H1 (cell line): Measurements from ENCODE around the gene ABI3BP. TPM values are rescaled to one million over a fixed set of nuclear protein-coding genes. Genes with fewer than 3 reads are reported as not detected.

Experiments
- CTCF ChIA-PET: fragments of 300-600 bp; sonication (Branson Sonifier 250); formaldehyde crosslinking; loops from one replicate; lab custom pipeline; 2021; ENCODE audit not compliant: partially characterized antibody; lab: Charles Lee
- POLR2A ChIA-PET: fragments of 300-600 bp; sonication (Branson Sonifier 250); formaldehyde crosslinking; loops from one replicate; lab custom pipeline; 2021; ENCODE audit warnings: inconsistent platforms; ENCODE audit not compliant: partially characterized antibody; lab: Charles Lee
- DNase-seq, 2 experiments: peaks; one replicate each; pipeline versions ENCODE4 v3.0.0 to v3.0.0-alpha.2; 2010 to 2022; ENCODE audit warnings: low spot score in 2 of 2, low read depth in 1 of 2, mixed read lengths in 1 of 2
- FAIRE-seq: peaks from 2 replicates; lab custom pipeline; 2011; peaks lifted over from hg19 to GRCh38; lab: Jason Lieb, UNC
- H2AFZ ChIP-seq: 2 replicates; pipeline ENCODE4 v1.8.1; 2012; ENCODE audit warnings: low read length, inconsistent platforms
- H2AK5ac ChIP-seq: 2 replicates; pipeline ENCODE4 v1.6.1; 2013; ENCODE audit warnings: low read depth, low read length
- H2BK120ac ChIP-seq: replicated peaks from 2 replicates; pipeline ENCODE3; 2013; ENCODE audit warnings: low read depth, low read length, inconsistent platforms
- H2BK12ac ChIP-seq: 2 replicates; pipeline ENCODE4 v1.6.1; 2013; ENCODE audit warnings: low read depth, low read length
- H2BK15ac ChIP-seq: 2 replicates; pipeline ENCODE4 v1.6.1; 2013; ENCODE audit warnings: low read length
- H2BK20ac ChIP-seq: 2 replicates; pipeline ENCODE4 v1.6.1; 2013; ENCODE audit warnings: low read length
- H2BK5ac ChIP-seq: 2 replicates; pipeline ENCODE4 v1.6.1; 2013; ENCODE audit warnings: low read depth, low read length
- H3K14ac ChIP-seq: 2 replicates; pipeline ENCODE4 v1.6.1; 2013; ENCODE audit warnings: inconsistent platforms; ENCODE audit not compliant: insufficient read length
- H3K18ac ChIP-seq: 2 replicates; pipeline ENCODE4 v1.6.1; 2013; ENCODE audit warnings: low read length; ENCODE audit errors: extremely low read depth
- H3K23ac ChIP-seq: 2 replicates; pipeline ENCODE4 v1.6.1; 2013; ENCODE audit warnings: inconsistent platforms; ENCODE audit not compliant: insufficient read length
- H3K23me2 ChIP-seq: 2 replicates; pipeline ENCODE4 v1.6.1; 2013; ENCODE audit warnings: low read depth, low read length
- H3K27ac ChIP-seq: 2 replicates; pipeline ENCODE4 v1.6.1; 2011; ENCODE audit warnings: low read depth, low read length, inconsistent platforms
- H3K27me3 ChIP-seq, 4 experiments: replicated peaks in 1 of 4; 1 replicate in 1 of 4; 2 replicates in 3 of 4; pipeline versions ENCODE4 v1.6.1 to v1.8.1; 2011 to 2013; ENCODE audit warnings: low read length in 3 of 4, mild to moderate bottlenecking in 3 of 4, inconsistent platforms in 2 of 4, mixed read lengths in 2 of 4, moderate library complexity in 1 of 4; ENCODE audit not compliant: control insufficient read depth in 3 of 4, insufficient read depth in 3 of 4; ENCODE audit errors: extremely low read depth in 1 of 4
- H3K36me3 ChIP-seq, 4 experiments: 2 replicates each; pipeline versions ENCODE4 v1.6.1 to v1.8.1; 2011 to 2013; ENCODE audit warnings: mild to moderate bottlenecking in 4 of 4, low read length in 3 of 4, moderate library complexity in 2 of 4, control low read depth in 1 of 4, inconsistent platforms in 1 of 4; ENCODE audit not compliant: insufficient read depth in 4 of 4, control insufficient read depth in 2 of 4
- H3K4ac ChIP-seq: replicated peaks from 2 replicates; pipeline ENCODE3; 2013; ENCODE audit warnings: low read length, low read depth, mixed read lengths, inconsistent platforms; ENCODE audit not compliant: insufficient read length
- H3K4me1 ChIP-seq, 4 experiments: replicated peaks in 1 of 4; 1 replicate in 1 of 4; 2 replicates in 3 of 4; pipeline versions ENCODE4 v1.6.1 to v1.8.1; 2011 to 2013; ENCODE audit warnings: low read length in 3 of 4, inconsistent platforms in 2 of 4, mixed read lengths in 1 of 4; ENCODE audit not compliant: insufficient read depth in 4 of 4, control insufficient read depth in 3 of 4
- H3K4me2 ChIP-seq, 2 experiments: 2 replicates each; pipeline versions ENCODE4 v1.6.1 to v1.8.1; 2011 to 2013; ENCODE audit warnings: low read depth in 2 of 2, low read length in 2 of 2, control low read depth in 1 of 2, inconsistent platforms in 1 of 2, mild to moderate bottlenecking in 1 of 2; ENCODE audit not compliant: insufficient read depth in 1 of 2
- H3K4me3 ChIP-seq, 4 experiments: fragments of 200-600, 300-600 bp in 1 of 4; sonication (generic), shearing (Covaris generic), sonication (Bioruptor Twin) in 1 of 4; 2 replicates each; pipeline versions ENCODE4 v1.5.1 to v1.8.1; 2011 to 2016; ENCODE audit warnings: low read length in 4 of 4, low read depth in 3 of 4, control low read depth in 2 of 4, inconsistent platforms in 2 of 4, mild to moderate bottlenecking in 2 of 4, mixed read lengths in 1 of 4, moderate library complexity in 1 of 4; ENCODE audit not compliant: insufficient read depth in 2 of 4; ENCODE audit errors: extremely low read depth in 1 of 4
- H3K56ac ChIP-seq: replicated peaks from 2 replicates; pipeline ENCODE3; 2013; ENCODE audit warnings: low read depth, mild to moderate bottlenecking, mixed read lengths, low read length, inconsistent platforms; ENCODE audit not compliant: insufficient read length
- H3K79me1 ChIP-seq: 2 replicates; pipeline ENCODE4 v1.6.1; 2013; ENCODE audit warnings: low read depth, low read length, control low read depth
- H3K79me2 ChIP-seq, 2 experiments: 2 replicates each; pipeline versions ENCODE4 v1.6.1 to v1.8.1; 2012 to 2013; ENCODE audit warnings: low read length in 2 of 2, mild to moderate bottlenecking in 2 of 2, inconsistent platforms in 1 of 2; ENCODE audit not compliant: insufficient read depth in 2 of 2, control insufficient read depth in 1 of 2
- H3K9ac ChIP-seq, 4 experiments: replicated peaks in 1 of 4; 1 replicate in 1 of 4; 2 replicates in 3 of 4; pipeline versions ENCODE4 v1.6.1 to v1.8.1; 2011 to 2013; ENCODE audit warnings: low read depth in 3 of 4, low read length in 3 of 4, control low read depth in 2 of 4, mild to moderate bottlenecking in 2 of 4, moderate library complexity in 2 of 4, inconsistent platforms in 1 of 4; ENCODE audit errors: extremely low read depth in 1 of 4
- H3K9me3 ChIP-seq, 2 experiments: 2 replicates each; pipeline versions ENCODE4 v1.6.1 to v1.8.1; 2012 to 2013; ENCODE audit warnings: mild to moderate bottlenecking in 2 of 2, moderate library complexity in 2 of 2, control low read depth in 1 of 2, inconsistent platforms in 1 of 2, low read depth in 1 of 2, low read length in 1 of 2, mixed read lengths in 1 of 2; ENCODE audit not compliant: insufficient read depth in 2 of 2
- H4K20me1 ChIP-seq, 2 experiments: replicated peaks in 1 of 2; 2 replicates each; pipeline versions ENCODE3 to v1.8.1; 2011 to 2013; ENCODE audit warnings: inconsistent platforms in 2 of 2, low read length in 2 of 2, mild to moderate bottlenecking in 1 of 2; ENCODE audit not compliant: insufficient read depth in 2 of 2, control insufficient read depth in 1 of 2
- H4K5ac ChIP-seq: 2 replicates; pipeline ENCODE4 v1.6.1; 2013; ENCODE audit warnings: low read length, low read depth, mixed read lengths, inconsistent platforms; ENCODE audit not compliant: insufficient read length
- H4K8ac ChIP-seq: 2 replicates; pipeline ENCODE4 v1.8.0; 2013; ENCODE audit warnings: mild to moderate bottlenecking, moderate library complexity, low read length, inconsistent platforms; ENCODE audit not compliant: insufficient read depth; ENCODE audit errors: extremely low read depth
- H4K91ac ChIP-seq: replicated peaks from 2 replicates; pipeline ENCODE3; 2013; ENCODE audit warnings: low read length, mixed read lengths, inconsistent platforms; ENCODE audit not compliant: insufficient read length
- POLR2AphosphoS5 ChIP-seq: IDR thresholded peaks from 2 replicates; pipeline ENCODE4 v1.6.1; 2011; ENCODE audit warnings: low read depth, low read length
- SUZ12 ChIP-seq: fragments of 200-600 bp; sonication (generic); IDR thresholded peaks from 2 replicates; pipeline ENCODE4 v1.6.1; 2012; ENCODE audit warnings: mild to moderate bottlenecking, inconsistent platforms, low read length, moderate library complexity, mixed read lengths
- WGBS, 2 experiments: shearing (Covaris generic) in 1 of 2; methylation state at CpG; one replicate each; pipeline versions ENCODE4 v1.1.6 to v1.1.7; 2013 to 2015; ENCODE audit warnings: low lambda C conversion rate in 2 of 2, mixed read lengths in 2 of 2, inconsistent platforms in 1 of 2, low coverage in 1 of 2, missing lambda C conversion rate in 1 of 2; ENCODE audit not compliant: insufficient replicate concordance in 2 of 2, insufficient coverage in 1 of 2, insufficient read length in 1 of 2; ENCODE audit errors: extremely low coverage in 1 of 2, missing lambda C conversion rate in 1 of 2; 5-methylcytosine and 5-hydroxymethylcytosine counted together
- polyA plus RNA-seq, 7 experiments: library from polyadenylated mRNA; depleted of rRNA in 3 of 7; stranded (reverse) in 5 of 7; unstranded in 2 of 7; fragments of >200 nt in 5 of 7; fragments of 200-250 nt in 2 of 7; gene quantifications; 1 replicate in 5 of 7; 2 replicates in 1 of 7; 4 replicates in 1 of 7; pipeline versions ENCODE4 v1.2.1 to v1.2.3, GENCODE V29; 2011 to 2013; ENCODE audit warnings: missing spikeins in 2 of 7, mixed read lengths in 2 of 7
- total RNA-seq: library from RNA; stranded (reverse); fragmentation: NEBNext Ultra II Directional; extraction: Animal tissue kit (Norgen Biotek cat#: 25700); gene quantifications from 2 replicates; pipeline ENCODE4 v1.2.1, GENCODE V29; 2021

Gene ABI3BP
- total and polyA plus RNA-seq, 2 of the 8 experiments (the other 6 are each of a cell fraction or from before 2014, with no cell fraction given): 0.08 to 0.32 TPM

- 95% methylated on average over 1 of the region's 1 CpG; no CpG with 5 or more reads in 1 of the 2 experiments for WGBS, 2 experiments
- CTCF ChIA-PET: interaction anchor here (1.1 to 2.1 kb wide), 2 partner anchors 12 to 315 kb away, joined by 3 to 8 read pairs; no protein-coding TSS in a partner anchor
Observed at GRCh38 chr3:100880845-100881244, 112.4 kb downstream of the ABI3BP start.

More at GRCh38 chr3:100880845-100881244, 112.4 kb downstream of the ABI3BP start:
- Histone ChIP-seq H3K27ac (no peak overlapping the region), H3K36me3 (no peaks in the 10 kb centered on the region), H4K20me1 (no peaks in the 10 kb centered on the region), H2AK5ac (no peak overlapping the region), H3K56ac (no peak overlapping the region)
- TF ChIP-seq POLR2AphosphoS5 (no peak), SUZ12 (no peak)
- TF ChIP-seq, all 59 proteins: peak for 0
- Histone ChIP-seq H4K91ac (no peak overlapping the region), H3K27me3 (no peaks in the 10 kb centered on the region), H2BK12ac (no peak overlapping the region), H2BK15ac (no peak overlapping the region), H4K8ac (no peak overlapping the region), H2BK120ac (no peak overlapping the region), H3K9me3 (no peaks in the 10 kb centered on the region), H2AFZ (no peak overlapping the region), H3K23me2 (no peaks in the 10 kb centered on the region), H3K9ac (no peak overlapping the region), H3K4me3 (no peak overlapping the region), H3K4me2 (no peak overlapping the region), H3K79me2 (no peaks in the 10 kb centered on the region), H3K23ac (no peak overlapping the region), H3K4ac (no peak overlapping the region), H3K79me1 (no peaks in the 10 kb centered on the region), H2BK5ac (no peak overlapping the region), H3K4me1 (no peaks in the 10 kb centered on the region), H3K14ac (no peak overlapping the region), H4K5ac (no peak overlapping the region), H2BK20ac (no peak overlapping the region), H3K18ac (no peak overlapping the region)
- POLR2A ChIA-PET: no interaction called here
- FAIRE-seq (no peak), DNase-seq (no peak)
